Muscle layer of colon (tissue), 2 donors: ENCODE data around the gene NAV2.

Experiments
- H3K27ac ChIP-seq: one replicate; pipeline ENCODE4 v1.7.0; 2013; ENCODE audit warnings: low read depth, mild to moderate bottlenecking, low read length, moderate library complexity
- H3K27me3 ChIP-seq, 2 donors: one replicate each; pipeline ENCODE4 v1.7.0; 2013; ENCODE audit warnings: low read length in 2 of 2, mild to moderate bottlenecking in 2 of 2; ENCODE audit not compliant: insufficient read depth in 2 of 2, control insufficient read depth in 1 of 2
- H3K36me3 ChIP-seq: one replicate; pipeline ENCODE4 v1.7.0; 2013; ENCODE audit warnings: mild to moderate bottlenecking, low read length; ENCODE audit not compliant: insufficient read depth
- H3K4me1 ChIP-seq: one replicate; pipeline ENCODE4 v1.7.0; 2013; ENCODE audit warnings: mild to moderate bottlenecking, low read length; ENCODE audit not compliant: insufficient read depth
- H3K4me3 ChIP-seq, 2 donors: one replicate each; pipeline ENCODE4 v1.7.0; 2013; ENCODE audit warnings: low read length in 2 of 2, low read depth in 1 of 2, mild to moderate bottlenecking in 1 of 2, moderate library complexity in 1 of 2
- H3K9ac ChIP-seq: one replicate; pipeline ENCODE4 v1.7.0; 2013; ENCODE audit warnings: low read length
- H3K9me3 ChIP-seq: one replicate; pipeline ENCODE4 v1.7.0; 2013; ENCODE audit warnings: mild to moderate bottlenecking, low read length
- donor health status: abdominal sarcoma.
- donor health status: Adenocarcinoma of cecum.

Gene NAV2

GRCh38 chr11:19817265-19817851 lies 104.7 kb downstream of the NAV2 start:
- H3K27ac ChIP-seq, result no peak overlapping the region
- H3K4me1 ChIP-seq, result peaks cover 45% of the 10 kb centered on the region
- no peak overlapping the region for H3K9ac ChIP-seq
- no peak overlapping the region for H3K4me3 ChIP-seq
- no peaks in the 10 kb centered on the region for H3K27me3 ChIP-seq
- H3K36me3 ChIP-seq, result no peaks in the 10 kb centered on the region
- H3K9me3 ChIP-seq, result no peaks in the 10 kb centered on the region

- Histone ChIP-seq H3K4me3 (no peak overlapping the region), H3K9ac (no peak overlapping the region), H3K36me3 (no peaks in the 10 kb centered on the region), H3K4me1 (peaks cover 40% of the 10 kb centered on the region), H3K27me3 (no peaks in the 10 kb centered on the region), H3K27ac (no peak overlapping the region), H3K9me3 (no peaks in the 10 kb centered on the region)
Measured at GRCh38 chr11:19817870-19818269, 105.2 kb downstream of the NAV2 start.

- H3K4me1 ChIP-seq, result peaks cover 32% of the 10 kb centered on the region
- H3K4me3 ChIP-seq, result no peak overlapping the region
Measured at GRCh38 chr11:19818619-19819018, 106.0 kb downstream of the NAV2 start.

GRCh38 chr11:19819148-19819547 lies 106.5 kb downstream of the NAV2 start:
- no peaks in the 10 kb centered on the region for H3K9me3 ChIP-seq
- no peak overlapping the region for H3K27ac ChIP-seq
- no peaks in the 10 kb centered on the region for H3K36me3 ChIP-seq
- peaks cover 27% of the 10 kb centered on the region for H3K4me1 ChIP-seq
- no peak overlapping the region for H3K9ac ChIP-seq
- H3K27me3 ChIP-seq, result no peaks in the 10 kb centered on the region
- H3K4me3 ChIP-seq, result no peak overlapping the region

More at GRCh38 chr11:19818619-19819018, 106.0 kb downstream of the NAV2 start:
- no peak overlapping the region for H3K9ac ChIP-seq
- H3K27ac ChIP-seq, result no peak overlapping the region
- H3K9me3 ChIP-seq, result no peaks in the 10 kb centered on the region
- H3K27me3 ChIP-seq, result no peaks in the 10 kb centered on the region
- no peaks in the 10 kb centered on the region for H3K36me3 ChIP-seq

GRCh38 chr11:19820100-19820499 lies 107.5 kb downstream of the NAV2 start:
- H3K27ac ChIP-seq, result no peak overlapping the region
- peaks cover 26% of the 10 kb centered on the region for H3K4me1 ChIP-seq
- no peak overlapping the region for H3K4me3 ChIP-seq
- H3K9me3 ChIP-seq, result no peaks in the 10 kb centered on the region
- H3K27me3 ChIP-seq, result no peaks in the 10 kb centered on the region
- no peak overlapping the region for H3K9ac ChIP-seq
- H3K36me3 ChIP-seq, result no peaks in the 10 kb centered on the region

- Histone ChIP-seq H3K4me3 (no peak overlapping the region), H3K9me3 (no peaks in the 10 kb centered on the region), H3K4me1 (peaks cover 19% of the 10 kb centered on the region), H3K36me3 (no peaks in the 10 kb centered on the region), H3K9ac (no peak overlapping the region), H3K27me3 (no peaks in the 10 kb centered on the region), H3K27ac (no peak overlapping the region)
Measured at GRCh38 chr11:19821412-19821875, 108.8 kb downstream of the NAV2 start.

- no peak overlapping the region for H3K4me3 ChIP-seq
Measured at GRCh38 chr11:19821993-19822392, 109.4 kb downstream of the NAV2 start.

GRCh38 chr11:19822531-19822930 lies 109.9 kb downstream of the NAV2 start:
- Histone ChIP-seq H3K27me3 (no peaks in the 10 kb centered on the region), H3K9ac (no peak overlapping the region), H3K27ac (no peak overlapping the region), H3K36me3 (no peaks in the 10 kb centered on the region), H3K4me1 (peaks cover 20% of the 10 kb centered on the region), H3K9me3 (no peaks in the 10 kb centered on the region), H3K4me3 (no peak overlapping the region)

More at GRCh38 chr11:19821993-19822392, 109.4 kb downstream of the NAV2 start:
- Histone ChIP-seq H3K36me3 (no peaks in the 10 kb centered on the region), H3K4me1 (peaks cover 21% of the 10 kb centered on the region), H3K27me3 (no peaks in the 10 kb centered on the region), H3K9ac (no peak overlapping the region), H3K27ac (no peak overlapping the region), H3K9me3 (no peaks in the 10 kb centered on the region)

GRCh38 chr11:19826606-19827005 lies 114.0 kb downstream of the NAV2 start:
- no peak overlapping the region for H3K27ac ChIP-seq
- no peaks in the 10 kb centered on the region for H3K36me3 ChIP-seq
- peaks cover 32% of the 10 kb centered on the region for H3K4me1 ChIP-seq
- no peaks in the 10 kb centered on the region for H3K27me3 ChIP-seq
- H3K9ac ChIP-seq, result no peak overlapping the region
- H3K4me3 ChIP-seq, result no peak overlapping the region
- H3K9me3 ChIP-seq, result no peaks in the 10 kb centered on the region

GRCh38 chr11:19827399-19828135 lies 114.9 kb downstream of the NAV2 start:
- H3K27ac ChIP-seq, result no peak overlapping the region
- H3K36me3 ChIP-seq, result peaks cover 3% of the 10 kb centered on the region
- no peaks in the 10 kb centered on the region for H3K27me3 ChIP-seq
- H3K9ac ChIP-seq, result no peak overlapping the region
- peaks cover 32% of the 10 kb centered on the region for H3K4me1 ChIP-seq
- no peaks in the 10 kb centered on the region for H3K9me3 ChIP-seq
- no peak overlapping the region for H3K4me3 ChIP-seq

GRCh38 chr11:19828382-19829108 lies 115.9 kb downstream of the NAV2 start:
- Histone ChIP-seq H3K36me3 (peaks cover 12% of the 10 kb centered on the region), H3K27ac (no peak overlapping the region), H3K4me3 (no peak overlapping the region), H3K9ac (no peak overlapping the region), H3K9me3 (no peaks in the 10 kb centered on the region), H3K27me3 (no peaks in the 10 kb centered on the region), H3K4me1 (peaks cover 32% of the 10 kb centered on the region)
